Vagina (tissue), 2 donors: Measurements from ENCODE around the gene SCARF2. TPM values are rescaled to one million over a fixed set of nuclear protein-coding genes. Genes with fewer than 3 reads are reported as not detected.
"Not testable (repeated sequence)": the region's sequence is repeated elsewhere in the genome, so short reads cannot be mapped to it uniquely, and the experiment has no call there.

ENCODE experiments used
- DNase-seq, 2 donors: peaks; one replicate each; pipeline ENCODE4 v3.0.0-alpha.2; 2017; ENCODE audit errors: extremely low spot score in 2 of 2
- H3K27ac ChIP-seq: fragments of 200-600 bp; sonication (generic); one replicate; pipeline ENCODE4 v1.5.1; 2019
- H3K27me3 ChIP-seq: fragments of 200-600 bp; sonication (generic); one replicate; pipeline ENCODE4 v1.5.1; 2019
- H3K36me3 ChIP-seq, 2 donors: fragments of 200-600 bp; sonication (generic); one replicate each; pipeline ENCODE4 v1.5.1; 2017 to 2019
- H3K4me1 ChIP-seq: fragments of 200-600 bp; sonication (generic); one replicate; pipeline ENCODE4 v1.5.1; 2019
- H3K4me3 ChIP-seq, 2 donors: fragments of 200-600 bp; sonication (generic); 1 replicate in 1 of 2; 2 replicates in 1 of 2; pipeline ENCODE4 v1.5.1; 2016 to 2019
- H3K9me3 ChIP-seq: fragments of 200-600 bp; sonication (generic); one replicate; pipeline ENCODE4 v1.5.1; 2019
- CTCF ChIP-seq, 3 experiments: fragments of 450-650 bp in 2 of 3; fragments of 200-600 bp in 1 of 3; sonication (generic) in 1 of 3; IDR thresholded peaks; one replicate each; pipeline ENCODE4 v1.5.1; 2017 to 2019; ENCODE audit warnings: antibody characterized with exemption in 3 of 3, mild to moderate bottlenecking in 2 of 3, moderate library complexity in 2 of 3
- POLR2A ChIP-seq, 2 donors: fragments of 450-650 bp; IDR thresholded peaks; one replicate each; pipeline ENCODE4 v1.6.1; 2017; ENCODE audit warnings: antibody characterized with exemption in 2 of 2, mild to moderate bottlenecking in 2 of 2, moderate library complexity in 2 of 2
- POLR2AphosphoS5 ChIP-seq, 2 donors: sonication (generic); formaldehyde crosslinking; IDR thresholded peaks; one replicate each; pipeline ENCODE4 v1.9.0; 2017; ENCODE audit warnings: antibody characterized with exemption in 2 of 2, mild to moderate bottlenecking in 2 of 2, low read depth in 1 of 2; ENCODE audit not compliant: insufficient read depth in 1 of 2
- intact Hi-C: fragments of 100-400 bp; cut with DNase I; formaldehyde crosslinking; loops from one replicate; pipeline ENCODE4 v1.15.1; 2023
- total RNA-seq: library from RNA; depleted of rRNA; stranded (reverse); fragments of >200 nt; gene quantifications from one replicate; pipeline ENCODE4 v1.2.3, GENCODE V29; 2016

The SCARF2 gene
- total RNA-seq, 1 donor from 2014 or later, result 32.2 TPM

- Histone ChIP-seq H3K4me3 (no peak overlapping the region), H3K27ac (no peak overlapping the region), H3K27me3 (no peaks in the 10 kb centered on the region), H3K9me3 (no peaks in the 10 kb centered on the region), H3K36me3 (no peaks in the 10 kb centered on the region), H3K4me1 (no peaks in the 10 kb centered on the region)
- TF ChIP-seq CTCF (IDR thresholded peaks at IDR 0.05), result no peak
- TF ChIP-seq POLR2AphosphoS5 (IDR thresholded peaks at IDR 0.05; ENCODE audit: insufficient read depth in 1 of 2, low read depth in 1 of 2), result no peak
- TF ChIP-seq POLR2A (IDR thresholded peaks at IDR 0.05), result no peak
- DNase-seq, result no peak
- intact Hi-C loops, result no loop called here
These were observed 24.2 kb downstream of the SCARF2 start for GRCh38 chr22:20413217-20414058.

- H3K36me3 ChIP-seq, result no peaks in the 10 kb centered on the region
- intact Hi-C loops, result no loop called here
- H3K4me3 ChIP-seq, result no peak overlapping the region
- H3K4me1 ChIP-seq, result no peaks in the 10 kb centered on the region
- H3K9me3 ChIP-seq, result no peaks in the 10 kb centered on the region
- no peak overlapping the region for H3K27ac ChIP-seq
- TF ChIP-seq POLR2A (IDR thresholded peaks at IDR 0.05) (no peak), CTCF (IDR thresholded peaks at IDR 0.05) (no peak), POLR2AphosphoS5 (IDR thresholded peaks at IDR 0.05; ENCODE audit: insufficient read depth in 1 of 2, low read depth in 1 of 2) (no peak)
- no peaks in the 10 kb centered on the region for H3K27me3 ChIP-seq
- DNase-seq, result no peak
These were observed 25.0 kb downstream of the SCARF2 start for GRCh38 chr22:20412474-20413216.

- peaks cover 0 to 28% of the 10 kb centered on the region in 2 donors for H3K36me3 ChIP-seq
- not testable (repeated sequence) for H3K27me3 ChIP-seq, H3K27ac ChIP-seq, H3K9me3 ChIP-seq, DNase-seq, H3K4me3 ChIP-seq, H3K4me1 ChIP-seq
- intact Hi-C loops, result loop anchor here (10.0 kb wide), 1 partner anchor 55 kb away; no protein-coding TSS in a partner anchor
These were observed 28.2 kb downstream of the SCARF2 start for GRCh38 chr22:20409385-20409784.

GRCh38 chr22:20408891-20409290 is 28.7 kb downstream of the SCARF2 start:
- peak in 1 of 2 donors; percentile 31 for DNase-seq
- Histone ChIP-seq H3K4me3 (no peak overlapping the region), H3K36me3 (peaks cover 0 to 29% of the 10 kb centered on the region in 2 donors), H3K27ac (no peak overlapping the region), H3K27me3 (no peaks in the 10 kb centered on the region), H3K4me1 (no peaks in the 10 kb centered on the region), H3K9me3 (no peaks in the 10 kb centered on the region)
- intact Hi-C loops, result loop anchor here (10.0 kb wide), 1 partner anchor 56 kb away; no protein-coding TSS in a partner anchor
- TF ChIP-seq CTCF (IDR thresholded peaks at IDR 0.05) (no peak), POLR2AphosphoS5 (IDR thresholded peaks at IDR 0.05; ENCODE audit: insufficient read depth in 1 of 2, low read depth in 1 of 2) (no peak), POLR2A (IDR thresholded peaks at IDR 0.05) (no peak)

GRCh38 chr22:20407829-20408228 is 29.8 kb downstream of the SCARF2 start:
- TF ChIP-seq CTCF (IDR thresholded peaks at IDR 0.05) (no peak), POLR2A (IDR thresholded peaks at IDR 0.05) (no peak), POLR2AphosphoS5 (IDR thresholded peaks at IDR 0.05; ENCODE audit: insufficient read depth in 1 of 2, low read depth in 1 of 2) (no peak)
- H3K9me3 ChIP-seq, result no peaks in the 10 kb centered on the region
- H3K27ac ChIP-seq, result no peak overlapping the region
- H3K4me1 ChIP-seq, result no peaks in the 10 kb centered on the region
- H3K4me3 ChIP-seq, result no peak overlapping the region
- peak in 1 of 2 donors; percentile 87 for DNase-seq
- no peaks in the 10 kb centered on the region for H3K27me3 ChIP-seq
- H3K36me3 ChIP-seq, result peaks cover 0 to 29% of the 10 kb centered on the region in 2 donors
- intact Hi-C loops, result loop anchor here (10.0 kb wide), 1 partner anchor 57 kb away; no protein-coding TSS in a partner anchor
